Tibial nerve (tissue), 4 donors: ENCODE data around the gene NR3C1. TPM values are rescaled to one million over a fixed set of nuclear protein-coding genes. Genes with fewer than 3 reads are reported as not detected.

Source experiments
- DNase-seq, 2 donors: peaks; one replicate each; pipeline ENCODE4 v3.0.0-alpha.2; 2019; ENCODE audit warnings: low spot score in 2 of 2
- H3K27ac ChIP-seq, 4 donors: fragments of 200-600 bp; sonication (generic) in 3 of 4; one replicate each; pipeline ENCODE4 v1.5.1; 2017 to 2019; ENCODE audit warnings: mild to moderate bottlenecking in 1 of 4
- H3K27me3 ChIP-seq, 2 donors: fragments of 200-600 bp; sonication (generic) in 1 of 2; one replicate each; pipeline versions ENCODE4 v1.5.1 to v1.6.0; 2017 to 2019
- H3K36me3 ChIP-seq, 3 donors: fragments of 200-600 bp; sonication (generic); one replicate each; pipeline ENCODE4 v1.5.1; 2018 to 2019
- H3K4me1 ChIP-seq, 4 donors: fragments of 200-600 bp; sonication (generic) in 3 of 4; one replicate each; pipeline ENCODE4 v1.5.1; 2017 to 2019
- H3K4me3 ChIP-seq, 4 donors: fragments of 200-600 bp; sonication (generic) in 3 of 4; one replicate each; pipeline ENCODE4 v1.5.1; 2017 to 2019; ENCODE audit warnings: mild to moderate bottlenecking in 1 of 4, moderate library complexity in 1 of 4
- H3K9me3 ChIP-seq, 4 donors: fragments of 200-600 bp; sonication (generic) in 3 of 4; one replicate each; pipeline ENCODE4 v1.5.1; 2017 to 2019
- CTCF ChIP-seq, 5 experiments: fragments of 200-600 bp in 3 of 5; fragments of 450-650 bp in 2 of 5; sonication (generic) in 3 of 5; IDR thresholded peaks; one replicate each; pipeline ENCODE4 v1.5.1; 2016 to 2019; ENCODE audit warnings: antibody characterized with exemption in 5 of 5, mild to moderate bottlenecking in 3 of 5, moderate library complexity in 2 of 5
- EP300 ChIP-seq, 2 donors: sonication (generic); formaldehyde crosslinking; IDR thresholded peaks; one replicate each; pipeline ENCODE4 v1.6.1; 2017; ENCODE audit warnings: antibody characterized with exemption in 2 of 2, mild to moderate bottlenecking in 1 of 2
- POLR2A ChIP-seq, 2 donors: fragments of 450-650 bp; IDR thresholded peaks; one replicate each; pipeline ENCODE4 v1.6.1; 2017; ENCODE audit warnings: antibody characterized with exemption in 2 of 2, mild to moderate bottlenecking in 2 of 2, moderate library complexity in 2 of 2
- WGBS, 2 donors: methylation state at CpG; one replicate each; pipeline ENCODE4 v1.1.5; 2018; 5-methylcytosine and 5-hydroxymethylcytosine counted together
- total RNA-seq, 4 donors: library from RNA; depleted of rRNA; stranded (reverse); fragments of >200 nt; gene quantifications; one replicate each; pipeline ENCODE4 v1.1.0, GENCODE V29; 2016

Gene NR3C1
- total RNA-seq, 4 donors from 2014 or later = 47.1 to 86.2 (median 75.8) TPM

DNA sequence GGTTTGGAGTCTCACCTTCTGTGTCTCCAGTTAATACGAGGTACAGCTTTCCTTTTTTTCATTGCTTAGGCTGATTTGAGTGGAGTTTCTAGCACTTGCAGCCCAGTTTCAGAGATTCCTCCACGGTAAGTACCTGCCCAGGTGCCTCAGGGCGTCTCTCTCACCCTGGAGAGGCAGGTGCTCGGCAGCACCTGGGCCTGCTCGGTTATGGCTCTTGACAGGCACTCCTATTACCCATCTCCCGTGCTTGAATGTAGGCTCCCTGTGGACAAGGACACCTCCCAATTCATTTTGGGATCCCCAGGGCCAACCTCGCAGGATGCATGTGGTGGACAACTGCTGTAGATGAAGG is 144.3 kb downstream of the NR3C1 start:
- no peaks in the 10 kb centered on the region for H3K36me3 ChIP-seq
- no peaks in the 10 kb centered on the region for H3K27me3 ChIP-seq
- no peaks in the 10 kb centered on the region for H3K9me3 ChIP-seq
- 92 to 97% methylated on average over 7 of the region's 7 CpGs for WGBS, 2 donors
- no peak overlapping the region for H3K4me3 ChIP-seq
- no peak overlapping the region for H3K27ac ChIP-seq
- no peak for DNase-seq
- H3K4me1 ChIP-seq = no peaks in the 10 kb centered on the region
- TF ChIP-seq POLR2A (IDR thresholded peaks at IDR 0.05) (no peak), EP300 (IDR thresholded peaks at IDR 0.05) (no peak), CTCF (IDR thresholded peaks at IDR 0.05) (no peak)

- WGBS, 2 donors = 96 to 98% methylated on average over 12 of the region's 12 CpGs
- no peaks in the 10 kb centered on the region for H3K27me3 ChIP-seq
- no peak overlapping the region for H3K4me3 ChIP-seq
- no peak for DNase-seq
- no peaks in the 10 kb centered on the region for H3K9me3 ChIP-seq
- no peaks in the 10 kb centered on the region for H3K4me1 ChIP-seq
- H3K27ac ChIP-seq = no peak overlapping the region
- no peaks in the 10 kb centered on the region for H3K36me3 ChIP-seq
- TF ChIP-seq CTCF (IDR thresholded peaks at IDR 0.05) (no peak), EP300 (IDR thresholded peaks at IDR 0.05) (no peak), POLR2A (IDR thresholded peaks at IDR 0.05) (no peak)
Observed at GRCh38 chr5:143258559-143259253, 144.8 kb downstream of the NR3C1 start.

- Histone ChIP-seq H3K27me3 (no peaks in the 10 kb centered on the region), H3K4me3 (no peak overlapping the region), H3K36me3 (no peaks in the 10 kb centered on the region), H3K9me3 (no peaks in the 10 kb centered on the region), H3K27ac (no peak overlapping the region), H3K4me1 (no peaks in the 10 kb centered on the region)
- TF ChIP-seq POLR2A (IDR thresholded peaks at IDR 0.05) (no peak), EP300 (IDR thresholded peaks at IDR 0.05) (no peak), CTCF (IDR thresholded peaks at IDR 0.05) (no peak)
- DNase-seq = no peak
- WGBS, 2 donors = 72 to 78% methylated on average over 7 of the region's 7 CpGs
Observed at GRCh38 chr5:143254819-143255218, 148.7 kb downstream of the NR3C1 start.

DNA sequence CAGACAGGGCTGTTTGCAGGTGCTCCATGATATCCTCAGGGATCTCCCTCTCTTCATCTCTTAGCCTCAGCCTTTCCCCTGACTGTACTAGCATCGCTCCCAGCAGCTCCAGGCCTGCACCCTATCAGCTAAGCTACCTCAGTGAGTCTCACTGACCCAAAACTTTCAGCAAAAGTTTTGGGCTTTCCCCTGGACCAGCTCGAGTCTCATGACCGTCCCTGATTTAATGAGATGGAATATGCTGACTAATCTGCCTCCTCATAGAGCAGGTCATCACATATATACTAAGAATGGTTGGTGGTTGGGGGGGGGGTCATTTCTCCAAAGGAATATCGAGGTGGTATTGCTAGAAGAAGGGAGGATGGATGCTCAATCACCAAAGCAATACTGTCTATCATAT is 151.5 kb downstream of the NR3C1 start:
- Histone ChIP-seq H3K9me3 (no peaks in the 10 kb centered on the region), H3K27me3 (no peaks in the 10 kb centered on the region), H3K36me3 (no peaks in the 10 kb centered on the region), H3K4me3 (no peak overlapping the region), H3K4me1 (peaks cover 0 to 12% (median 2%) of the 10 kb centered on the region in 4 donors), H3K27ac (no peak overlapping the region)
- no peak for DNase-seq
- no peak for TF ChIP-seq EP300 (IDR thresholded peaks at IDR 0.05)
- TF ChIP-seq CTCF (IDR thresholded peaks at IDR 0.05) = no peak
- 87 to 89% methylated on average over 4 of the region's 4 CpGs for WGBS, 2 donors

DNA sequence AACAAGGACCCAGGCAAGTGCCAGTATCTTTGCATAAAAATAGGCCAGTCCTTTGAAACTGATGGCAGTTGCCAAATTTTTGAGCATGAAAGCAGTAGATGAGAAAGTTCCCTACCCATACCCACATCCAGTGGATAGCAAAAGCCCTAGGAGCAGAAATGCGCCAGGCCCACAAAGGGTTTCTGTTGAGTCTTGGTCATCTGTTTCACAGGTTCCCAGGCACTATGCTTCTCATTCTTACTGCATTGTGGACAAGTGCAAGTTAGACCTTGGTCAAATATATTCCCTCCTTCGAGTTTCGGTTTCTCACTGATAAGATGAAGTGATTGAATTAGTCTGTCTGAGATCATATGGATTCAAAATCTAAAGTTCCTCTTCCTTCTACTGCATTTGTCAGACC is 152.3 kb downstream of the NR3C1 start:
- no peak for DNase-seq
- Histone ChIP-seq H3K27ac (no peak overlapping the region), H3K9me3 (no peaks in the 10 kb centered on the region), H3K4me3 (no peak overlapping the region), H3K4me1 (peaks cover 0 to 12% (median 2%) of the 10 kb centered on the region in 4 donors), H3K36me3 (no peaks in the 10 kb centered on the region), H3K27me3 (no peaks in the 10 kb centered on the region)
- TF ChIP-seq POLR2A (IDR thresholded peaks at IDR 0.05) (no peak), EP300 (IDR thresholded peaks at IDR 0.05) (no peak), CTCF (IDR thresholded peaks at IDR 0.05) (no peak)
- WGBS, 2 donors = 95 to 96% methylated on average over 3 of the region's 3 CpGs
